Measurements from ENCODE around the gene SLN.

The SLN gene

DNA sequence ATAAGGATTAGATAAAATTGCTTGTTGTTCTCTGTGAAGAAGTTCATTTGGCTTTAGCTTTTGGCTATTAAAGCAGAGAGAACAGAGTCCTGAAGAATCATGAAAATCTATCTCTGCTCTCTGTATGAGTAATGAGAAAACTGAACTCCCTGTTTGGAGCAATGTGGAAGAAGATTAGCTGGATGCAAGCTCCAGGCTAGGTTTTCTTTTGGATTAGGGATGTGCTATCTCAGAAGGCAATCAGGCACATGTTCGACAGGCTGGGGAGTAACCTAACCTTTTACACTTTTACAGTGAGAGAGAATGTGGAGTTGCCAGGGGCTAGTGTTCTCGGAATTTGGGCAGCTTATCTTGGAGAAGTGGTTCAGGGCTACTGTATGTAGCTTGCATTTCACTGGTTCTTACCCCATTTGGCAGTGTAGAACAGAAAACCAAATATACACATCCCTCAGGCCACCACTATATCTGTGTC, 8.5 kb upstream of the SLN start:
- no peak overlapping the region for H3K9ac ChIP-seq
- no peaks in the 10 kb centered on the region for H3K36me3 ChIP-seq
- H4K20me1 ChIP-seq: no peaks in the 10 kb centered on the region
- H3K4me1 ChIP-seq: no peaks in the 10 kb centered on the region
- H3K9me3 ChIP-seq (replicated peaks in 1 of 11): 0 out of 22 replicates have a peak, but pooled peaks cover 0 to 3% (median 0%) of the 10 kb centered on the region in 11 experiments
- no peak overlapping the region for H3K27ac ChIP-seq
- no peaks in the 10 kb centered on the region for H3K27me3 ChIP-seq
- TF ChIP-seq Cebpa-rat (IDR thresholded peaks at IDR 0.05): no peak
- no peak overlapping the region for H3K4me3 ChIP-seq
- no peak overlapping the region for H3K4me2 ChIP-seq

DNA sequence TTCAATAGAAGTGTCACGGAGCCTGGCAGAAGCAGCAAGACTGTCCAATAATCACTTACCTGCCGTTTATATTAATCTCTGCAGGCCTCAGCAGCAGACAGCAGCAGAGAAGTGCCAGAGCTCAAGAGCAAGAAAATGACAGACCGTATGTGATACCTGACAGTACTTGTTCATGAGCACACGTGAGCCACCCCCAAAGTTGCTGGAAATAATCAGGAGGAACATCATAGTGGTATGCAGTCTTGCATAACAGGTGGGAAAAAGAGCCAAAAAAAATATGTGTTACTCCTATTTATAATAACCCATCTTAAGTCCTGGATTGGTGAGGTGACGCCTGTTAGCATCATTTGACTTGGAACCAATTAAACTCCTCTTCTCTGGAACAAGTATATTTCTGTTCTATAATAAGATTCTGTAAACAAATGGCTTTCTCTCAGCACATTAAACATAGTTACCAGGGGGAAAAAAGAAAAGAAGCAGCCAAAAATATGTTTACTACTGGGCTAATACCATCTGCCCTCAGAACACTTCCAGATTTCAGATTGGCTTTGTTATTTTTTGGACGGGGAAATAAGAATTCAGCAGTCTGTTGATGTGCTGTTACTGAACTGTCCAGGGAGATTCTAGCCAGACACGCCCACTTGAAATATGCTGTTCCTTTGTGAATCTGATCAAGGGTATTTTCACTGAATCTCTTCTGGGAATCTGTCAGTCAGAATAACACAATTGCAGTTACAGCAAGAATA, 7.9 kb upstream of the SLN start:
- no peaks in the 10 kb centered on the region for H3K36me3 ChIP-seq
- H3K9me3 ChIP-seq (replicated peaks in 1 of 11): 0 out of 22 replicates have a peak, but pooled peaks cover 0 to 3% (median 0%) of the 10 kb centered on the region in 11 experiments
- no peaks in the 10 kb centered on the region for H3K4me1 ChIP-seq
- no peaks in the 10 kb centered on the region for H4K20me1 ChIP-seq
- no peak overlapping the region for H3K4me3 ChIP-seq
- no peak overlapping the region for H3K9ac ChIP-seq
- H3K27ac ChIP-seq: no peak overlapping the region
- H3K27me3 ChIP-seq: no peaks in the 10 kb centered on the region
- H3K4me2 ChIP-seq: no peak overlapping the region
- TF ChIP-seq Cebpa-rat (IDR thresholded peaks at IDR 0.05): no peak

DNA sequence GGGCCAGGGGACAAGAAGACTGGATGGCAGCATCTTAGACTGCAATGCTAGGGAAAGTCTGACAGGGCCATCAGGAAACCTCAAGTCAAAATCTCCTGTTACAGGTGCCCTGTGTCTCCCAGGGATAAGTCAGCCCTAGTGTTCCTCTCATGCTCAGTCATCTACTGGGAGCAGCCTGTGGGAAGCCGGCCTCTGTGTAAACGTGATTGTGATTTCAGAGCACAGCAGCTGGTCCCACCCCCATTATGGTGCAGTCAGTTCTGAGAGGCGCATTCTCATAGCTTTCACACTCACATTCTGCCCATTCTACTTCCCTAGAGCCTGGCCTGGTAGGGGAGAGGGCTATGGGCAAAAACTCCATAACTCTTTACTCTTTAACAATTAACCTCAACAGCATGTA, 7.2 kb upstream of the SLN start:
- Histone ChIP-seq H3K4me1 (no peaks in the 10 kb centered on the region), H3K4me3 (no peak overlapping the region), H3K9ac (no peak overlapping the region), H3K4me2 (no peak overlapping the region), H3K9me3 (replicated peaks in 1 of 11) (0 out of 22 replicates have a peak, but pooled peaks cover 0 to 3% (median 0%) of the 10 kb centered on the region in 11 experiments), H3K36me3 (no peaks in the 10 kb centered on the region), H3K27ac (no peak overlapping the region), H3K27me3 (no peaks in the 10 kb centered on the region), H4K20me1 (no peaks in the 10 kb centered on the region)
- no peak for TF ChIP-seq Cebpa-rat (IDR thresholded peaks at IDR 0.05)

DNA sequence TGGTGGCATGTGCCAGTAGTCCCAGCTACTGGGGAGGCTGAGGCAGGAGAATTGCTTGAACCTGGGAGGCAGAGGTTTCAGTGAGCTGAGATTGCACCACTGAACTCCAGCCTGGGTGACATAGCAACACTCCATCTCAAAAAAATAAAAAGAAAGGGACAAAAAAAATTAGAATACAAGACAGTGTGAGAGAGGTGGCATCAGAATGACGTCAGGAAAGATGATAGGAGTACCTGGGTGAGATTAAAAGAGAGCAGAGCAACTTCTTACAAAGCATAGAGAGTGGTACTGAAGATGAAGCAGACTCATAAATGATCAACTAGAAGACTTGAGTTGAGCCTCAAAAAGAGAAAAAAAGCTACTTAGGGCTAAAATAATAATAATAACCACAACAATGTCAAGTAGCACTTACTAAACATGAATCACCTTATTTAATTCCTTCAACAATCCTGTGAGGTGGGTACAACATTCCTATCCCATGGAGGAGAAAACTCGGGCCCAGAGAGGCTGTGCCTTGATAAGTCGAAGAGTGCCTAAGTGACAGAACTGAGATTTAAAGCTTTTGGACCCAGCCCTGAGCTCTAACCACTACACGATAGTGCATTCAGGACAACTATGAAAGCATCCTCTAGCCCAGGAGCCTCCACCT, 5.2 kb upstream of the SLN start:
- Histone ChIP-seq H3K27me3 (no peaks in the 10 kb centered on the region), H3K4me2 (no peak overlapping the region), H3K4me1 (no peaks in the 10 kb centered on the region), H3K9ac (no peak overlapping the region), H3K4me3 (no peak overlapping the region), H3K27ac (no peak overlapping the region), H3K9me3 (replicated peaks in 1 of 11) (0 out of 22 replicates have a peak, but pooled peaks cover 0 to 3% (median 0%) of the 10 kb centered on the region in 11 experiments), H3K36me3 (no peaks in the 10 kb centered on the region), H4K20me1 (no peaks in the 10 kb centered on the region)
- no peak for TF ChIP-seq Cebpa-rat (IDR thresholded peaks at IDR 0.05)

DNA sequence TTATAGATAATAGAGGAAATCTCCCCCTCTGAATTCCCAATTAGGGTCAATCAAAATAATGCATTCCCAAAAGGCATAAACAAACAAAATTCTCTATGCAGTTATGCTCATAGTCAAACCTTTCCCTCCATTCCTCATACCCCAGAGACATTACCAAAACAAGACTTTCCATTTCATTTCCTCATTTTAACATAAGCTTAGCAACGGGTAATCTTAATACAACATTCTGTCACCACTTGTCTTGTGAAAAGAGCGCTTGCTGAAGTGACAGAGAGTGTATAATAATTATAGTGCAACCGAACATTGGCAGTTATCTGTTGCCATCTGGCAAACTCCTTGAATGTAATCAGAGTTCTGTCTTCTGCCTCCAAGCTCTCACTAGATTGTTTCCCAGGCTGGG, 1.2 kb upstream of the SLN start:
- no peak overlapping the region for H3K4me2 ChIP-seq
- no peak for TF ChIP-seq Cebpa-rat (IDR thresholded peaks at IDR 0.05)
- no peaks in the 10 kb centered on the region for H3K36me3 ChIP-seq
- H3K4me3 ChIP-seq: no peak overlapping the region
- no peak overlapping the region for H3K9ac ChIP-seq
- no peaks in the 10 kb centered on the region for H4K20me1 ChIP-seq
- no peaks in the 10 kb centered on the region for H3K4me1 ChIP-seq
- H3K9me3 ChIP-seq (replicated peaks in 1 of 11): 0 out of 22 replicates have a peak, but pooled peaks cover 0 to 3% (median 0%) of the 10 kb centered on the region in 11 experiments
- H3K27me3 ChIP-seq: no peaks in the 10 kb centered on the region
- no peak overlapping the region for H3K27ac ChIP-seq

DNA sequence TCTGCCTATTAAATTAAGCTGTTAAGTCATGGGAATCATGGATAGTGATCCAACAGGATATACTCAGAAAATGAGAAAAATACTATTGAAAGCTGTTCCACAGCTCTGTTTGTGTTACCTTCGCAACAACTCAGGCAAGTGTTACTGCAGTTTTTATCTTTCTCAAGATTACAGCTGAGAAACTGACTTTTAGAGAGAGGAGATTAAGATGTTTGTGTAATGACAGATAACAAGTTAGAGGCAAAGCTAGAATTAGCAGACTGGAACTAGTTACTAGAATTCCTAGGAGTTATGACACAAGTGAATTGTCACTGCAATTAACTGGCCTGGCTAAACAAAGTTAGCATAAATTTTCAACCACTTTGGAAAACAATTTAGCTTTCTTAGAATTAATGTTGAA, 1.6 kb downstream of the SLN start:
- Histone ChIP-seq H3K4me1 (no peaks in the 10 kb centered on the region), H3K9ac (no peak overlapping the region), H4K20me1 (no peaks in the 10 kb centered on the region), H3K9me3 (replicated peaks in 1 of 11) (no peaks in the 10 kb centered on the region), H3K27ac (no peak overlapping the region), H3K4me2 (no peak overlapping the region), H3K27me3 (no peaks in the 10 kb centered on the region), H3K4me3 (no peak overlapping the region), H3K36me3 (no peaks in the 10 kb centered on the region)
- TF ChIP-seq Cebpa-rat (IDR thresholded peaks at IDR 0.05): no peak

DNA sequence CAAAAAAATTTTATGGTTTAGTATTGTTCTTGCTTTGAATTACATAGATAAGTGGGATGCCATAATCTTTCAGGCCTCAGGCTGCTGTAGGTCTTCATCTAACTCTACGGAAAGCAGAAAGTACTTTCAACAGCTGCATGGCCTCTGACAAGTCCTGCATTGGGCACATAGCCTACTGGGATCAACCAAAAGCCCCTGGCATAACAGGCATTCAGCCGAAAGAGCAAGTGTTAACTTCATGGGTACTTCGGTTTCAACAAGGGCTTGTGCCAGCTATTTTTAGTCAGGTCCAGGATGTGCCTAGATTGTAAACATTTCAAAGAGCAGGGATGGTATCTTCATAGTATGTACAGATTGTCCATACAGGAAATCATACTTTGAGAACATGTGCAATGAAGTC, 3.1 kb downstream of the SLN start:
- no peaks in the 10 kb centered on the region for H4K20me1 ChIP-seq
- no peaks in the 10 kb centered on the region for H3K36me3 ChIP-seq
- no peak overlapping the region for H3K4me3 ChIP-seq
- no peaks in the 10 kb centered on the region for H3K9me3 ChIP-seq (replicated peaks in 1 of 11)
- H3K27ac ChIP-seq: no peak overlapping the region
- no peaks in the 10 kb centered on the region for H3K4me1 ChIP-seq
- no peaks in the 10 kb centered on the region for H3K27me3 ChIP-seq
- TF ChIP-seq Cebpa-rat (IDR thresholded peaks at IDR 0.05): no peak
- H3K9ac ChIP-seq: no peak overlapping the region
- no peak overlapping the region for H3K4me2 ChIP-seq

DNA sequence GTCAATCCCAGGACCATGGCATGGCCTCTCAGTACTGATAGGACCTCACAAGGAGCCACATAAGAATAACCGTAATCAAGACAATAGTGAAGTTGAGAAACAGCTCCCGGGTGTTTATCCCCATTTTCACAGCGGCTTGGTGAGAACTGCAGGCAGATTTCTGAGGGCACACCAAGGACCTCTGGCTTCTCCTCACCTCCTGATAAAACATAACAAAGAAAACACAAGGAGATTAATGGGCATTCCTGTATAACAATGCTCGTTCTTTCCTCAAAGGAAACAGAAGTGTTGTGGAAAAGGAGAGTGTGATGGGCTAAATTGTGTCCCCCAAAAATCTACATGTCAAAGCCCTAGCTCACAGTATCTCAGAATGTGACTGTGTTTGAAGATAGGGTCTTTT, 4.0 kb downstream of the SLN start:
- Histone ChIP-seq H3K4me1 (no peaks in the 10 kb centered on the region), H3K27me3 (no peaks in the 10 kb centered on the region), H4K20me1 (no peaks in the 10 kb centered on the region), H3K27ac (no peak overlapping the region), H3K9ac (no peak overlapping the region), H3K4me3 (no peak overlapping the region), H3K4me2 (no peak overlapping the region), H3K36me3 (no peaks in the 10 kb centered on the region), H3K9me3 (replicated peaks in 1 of 11) (no peaks in the 10 kb centered on the region)
- TF ChIP-seq Cebpa-rat (IDR thresholded peaks at IDR 0.05): no peak

DNA sequence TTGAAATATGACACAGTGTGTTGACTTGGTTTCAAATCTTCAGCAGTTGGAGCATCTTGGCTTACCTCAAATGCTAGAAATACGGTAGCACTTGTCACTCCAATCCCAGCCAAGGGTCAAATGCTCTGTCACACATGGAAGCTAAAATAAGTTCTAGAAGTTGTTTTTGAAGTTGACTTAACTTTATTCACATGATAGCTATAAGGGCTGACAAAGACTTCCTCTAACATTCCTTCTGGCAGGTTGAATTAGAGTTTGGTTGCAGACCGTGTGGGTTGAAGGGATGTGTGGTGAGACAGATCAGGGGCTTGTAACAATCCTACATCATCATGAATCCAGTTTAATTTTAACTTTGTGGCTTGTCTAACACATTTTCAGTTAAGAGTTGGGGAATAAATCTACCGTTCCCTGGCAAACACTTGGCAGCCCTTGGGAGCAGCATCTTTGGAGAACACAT, 4.6 kb downstream of the SLN start:
- no peaks in the 10 kb centered on the region for H4K20me1 ChIP-seq
- H3K27ac ChIP-seq: no peak overlapping the region
- H3K4me3 ChIP-seq: no peak overlapping the region
- H3K36me3 ChIP-seq: no peaks in the 10 kb centered on the region
- no peaks in the 10 kb centered on the region for H3K9me3 ChIP-seq (replicated peaks in 1 of 11)
- no peak overlapping the region for H3K4me2 ChIP-seq
- H3K9ac ChIP-seq: no peak overlapping the region
- no peaks in the 10 kb centered on the region for H3K4me1 ChIP-seq
- TF ChIP-seq Cebpa-rat (IDR thresholded peaks at IDR 0.05): no peak
- no peaks in the 10 kb centered on the region for H3K27me3 ChIP-seq

DNA sequence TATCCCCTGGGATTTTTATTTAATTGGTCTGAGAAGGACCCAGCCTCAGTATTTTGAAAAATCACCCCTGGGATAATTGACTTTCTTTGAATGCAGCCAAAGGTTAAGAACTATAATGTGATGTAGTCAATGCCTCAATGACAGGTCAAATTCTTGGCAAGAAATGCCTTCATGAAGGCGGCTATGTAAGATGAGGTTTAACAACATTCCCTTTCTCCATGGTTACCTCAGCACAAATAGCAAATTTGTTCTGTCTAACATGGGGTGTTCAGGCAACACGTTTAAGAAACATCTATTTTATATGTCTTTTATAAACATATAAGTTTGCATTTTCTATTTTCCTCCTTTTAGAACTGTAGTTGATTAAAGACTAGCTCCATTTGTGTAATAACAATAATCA, 5.3 kb downstream of the SLN start:
- no peaks in the 10 kb centered on the region for H4K20me1 ChIP-seq
- TF ChIP-seq Cebpa-rat (IDR thresholded peaks at IDR 0.05): no peak
- H3K9ac ChIP-seq: no peak overlapping the region
- H3K27ac ChIP-seq: no peak overlapping the region
- H3K4me1 ChIP-seq: no peaks in the 10 kb centered on the region
- no peak overlapping the region for H3K4me3 ChIP-seq
- H3K9me3 ChIP-seq (replicated peaks in 1 of 11): no peaks in the 10 kb centered on the region
- H3K36me3 ChIP-seq: no peaks in the 10 kb centered on the region
- no peak overlapping the region for H3K4me2 ChIP-seq
- no peaks in the 10 kb centered on the region for H3K27me3 ChIP-seq
